Erythroblast (primary cell): ENCODE data around the gene NUP42.

Source experiments
- GATA1 ChIP-seq: IDR thresholded peaks from 2 replicates; pipeline ENCODE4 v1.6.1; 2011; ENCODE audit warnings: low read depth, mild to moderate bottlenecking, control low read depth, low read length, moderate library complexity
- POLR2A ChIP-seq: IDR thresholded peaks from 2 replicates; pipeline ENCODE4 v1.6.1; 2011; ENCODE audit warnings: mild to moderate bottlenecking, low read length

GRCh38 chr7:23167691-23168090 is 14.2 kb upstream of the NUP42 start:
- no peak for TF ChIP-seq POLR2A
- no peak for TF ChIP-seq GATA1
